ENCODE data around the gene UBASH3B.

UBASH3B gene

GRCh38 chr11:122646549-122647340 lies 8.8 kb upstream of the UBASH3B start:
- no peak for DNase-seq (ENCODE audit: low read depth in 2 of 2)

GRCh38 chr11:122647736-122648275 lies 7.7 kb upstream of the UBASH3B start:
- no peak for DNase-seq (ENCODE audit: low read depth in 2 of 2)

- no peak for DNase-seq (ENCODE audit: low read depth in 2 of 2)
Observed at GRCh38 chr11:122649116-122649515, 6.4 kb upstream of the UBASH3B start.

GRCh38 chr11:122650619-122651018 lies 4.9 kb upstream of the UBASH3B start:
- DNase-seq (ENCODE audit: low read depth in 2 of 2): no peak

- no peak for DNase-seq (ENCODE audit: low read depth in 2 of 2)
Observed at GRCh38 chr11:122652495-122652894, 3.0 kb upstream of the UBASH3B start.

GRCh38 chr11:122653916-122654585 lies 1.5 kb upstream of the UBASH3B start:
- DNase-seq (ENCODE audit: low read depth in 2 of 2): no peak

GRCh38 chr11:122656073-122656630 lies 630 bp downstream of the UBASH3B start:
- DNase-seq (ENCODE audit: low read depth in 2 of 2): peak; percentile 38 to 40

GRCh38 chr11:122656631-122657101 lies 1.1 kb downstream of the UBASH3B start:
- peak; percentile 21 to 36 for DNase-seq (ENCODE audit: low read depth in 2 of 2)

GRCh38 chr11:122659676-122660554 lies 4.4 kb downstream of the UBASH3B start:
- no peak for DNase-seq (ENCODE audit: low read depth in 2 of 2)

GRCh38 chr11:122661182-122661945 lies 5.8 kb downstream of the UBASH3B start:
- no peak for DNase-seq (ENCODE audit: low read depth in 2 of 2)

- DNase-seq (ENCODE audit: low read depth in 2 of 2): no peak
Observed at GRCh38 chr11:122663056-122663740, 7.7 kb downstream of the UBASH3B start.

- no peak for DNase-seq (ENCODE audit: low read depth in 2 of 2)
Observed at GRCh38 chr11:122663764-122664163, 8.2 kb downstream of the UBASH3B start.

- DNase-seq (ENCODE audit: low read depth in 2 of 2): no peak
Observed at GRCh38 chr11:122664188-122664587, 8.7 kb downstream of the UBASH3B start.

- no peak for DNase-seq (ENCODE audit: low read depth in 2 of 2)
Observed at GRCh38 chr11:122665861-122666260, 10.3 kb downstream of the UBASH3B start.

- DNase-seq (ENCODE audit: low read depth in 2 of 2): no peak
Observed at GRCh38 chr11:122666743-122667142, 11.2 kb downstream of the UBASH3B start.

GRCh38 chr11:122668562-122669090 lies 13.1 kb downstream of the UBASH3B start:
- DNase-seq (ENCODE audit: low read depth in 2 of 2): no peak

- no peak for DNase-seq (ENCODE audit: low read depth in 2 of 2)
Observed at GRCh38 chr11:122670131-122670530, 14.6 kb downstream of the UBASH3B start.

GRCh38 chr11:122671400-122671891 lies 15.9 kb downstream of the UBASH3B start:
- DNase-seq (ENCODE audit: low read depth in 2 of 2): no peak

GRCh38 chr11:122672892-122673291 lies 17.4 kb downstream of the UBASH3B start:
- DNase-seq (ENCODE audit: low read depth in 2 of 2): no peak

- no peak for DNase-seq (ENCODE audit: low read depth in 2 of 2)
Observed at GRCh38 chr11:122673701-122674100, 18.2 kb downstream of the UBASH3B start.

All from stimulated activated CD4-positive, alpha-beta T cell treated with anti-CD3 and anti-CD28 coated beads, Interleukin-4, amount 100 ng/mL, for 48 hours (primary cell).